ENCODE results near the gene AMN. TPM values are rescaled to one million over a fixed set of nuclear protein-coding genes. Genes with fewer than 3 reads are reported as not detected.

AMN gene
- total and polyA plus RNA-seq, 9 of the 15 experiments (the other 6 are each of a cell fraction or from before 2014, with no cell fraction given): 0.04 to 0.14 TPM; not detected in 7

GRCh38 chr14:102924632-102925588, 2.4 kb downstream of the AMN start (continued):
- TF ChIP-seq RAD21 (CRISPR knock-in tag; conservative IDR thresholded peaks at IDR 0.05 in 1 of 2, IDR thresholded peaks at IDR 0.05 in 1 of 2): peak in 1 of 2 experiments; percentile 49; a peak in 2 of 4 replicates

- TF ChIP-seq ZNF717 (CRISPR knock-in tag; IDR thresholded peaks at IDR 0.05) (no peak), ZBTB12 (CRISPR knock-in tag; IDR thresholded peaks at IDR 0.05) (no peak), ZNF384 (IDR thresholded peaks at IDR 0.05; ENCODE audit: low read depth, low read length) (no peak), TRIM28 (IDR thresholded peaks at IDR 0.05) (no peak), U2AF2 (optimal IDR thresholded peaks at IDR 0.05; ENCODE audit: low read depth, low read length) (no peak), MXD1 (CRISPR knock-in tag; IDR thresholded peaks at IDR 0.05; ENCODE audit: borderline replicate concordance, poor library complexity, severe bottlenecking) (no peak), ZNF124 (CRISPR knock-in tag; IDR thresholded peaks at IDR 0.05) (no peak), ZBTB43 (CRISPR knock-in tag; IDR thresholded peaks at IDR 0.05) (no peak)
- no peak overlapping the region for H3K4me2 ChIP-seq (ENCODE audit: insufficient read depth, low read length)
- in situ Hi-C loops (cut with MboI): no loop called here
- intact Hi-C loops (cut with micrococcal nuclease): no loop called here
- H3K4me1 ChIP-seq (replicated peaks in 1 of 2; ENCODE audit: control insufficient read depth in 2 of 2, insufficient read depth in 2 of 2, low read length in 2 of 2): peaks cover 0 to 35% of the 10 kb centered on the region in 2 experiments; a peak in 3 of 5 replicates
- H4K20me1 ChIP-seq (replicated peaks; ENCODE audit: control insufficient read depth, insufficient read depth, low read length): no peaks in the 10 kb centered on the region
- 28% methylated on average over 9 of the region's 11 CpGs for WGBS (ENCODE audit: insufficient coverage, low coverage, missing lambda C conversion rate)
- ATAC-seq (no peak), FAIRE-seq (no peak), DNase-seq (ENCODE audit: extremely low read depth in 1 of 4, low spot score in 3 of 4) (no peak)
- BruUV-seq (replicated peaks): no TSS peak
- H3K27ac ChIP-seq (ENCODE audit: extremely low read depth, low read depth, low read length): no peak overlapping the region
- H3K27me3 ChIP-seq (ENCODE audit: control insufficient read depth in 2 of 2, insufficient read depth in 2 of 2, low read length in 2 of 2): peaks cover 0 to 10% of the 10 kb centered on the region in 2 experiments; a peak in 1 of 5 replicates
- H3K4me3 ChIP-seq: no peak overlapping the region
- ChIA-PET POLR2A (interaction anchor here (0.6 kb wide), 1 partner anchor 11 kb away, joined by 3 read pairs; no protein-coding TSS in a partner anchor), CTCF (ENCODE audit: low intra/inter-chr PET ratio) (no interaction called here)
- no peaks in the 10 kb centered on the region for H3K79me2 ChIP-seq (ENCODE audit: control insufficient read depth, insufficient read depth, low read length)
- no peaks in the 10 kb centered on the region for H3K36me3 ChIP-seq (ENCODE audit: control insufficient read depth, insufficient read depth, low read length)
- no peaks in the 10 kb centered on the region for H3K9me1 ChIP-seq (ENCODE audit: control insufficient read depth, insufficient read depth, low read length)
- no peaks in the 10 kb centered on the region for H3K9me3 ChIP-seq (replicated peaks; ENCODE audit: control insufficient read depth, insufficient read depth, low read depth, low read length)
- no peak overlapping the region; a peak in 1 of 4 replicates for H3K9ac ChIP-seq (ENCODE audit: insufficient read depth in 1 of 2, low read depth in 2 of 2, low read length in 2 of 2)
- H2AFZ ChIP-seq (ENCODE audit: low read depth, low read length): no peak overlapping the region
Observed at GRCh38 chr14:102925646-102926045, 3.2 kb downstream of the AMN start.
